ENCODE measurements around the gene PCK1.

Gene PCK1

DNA sequence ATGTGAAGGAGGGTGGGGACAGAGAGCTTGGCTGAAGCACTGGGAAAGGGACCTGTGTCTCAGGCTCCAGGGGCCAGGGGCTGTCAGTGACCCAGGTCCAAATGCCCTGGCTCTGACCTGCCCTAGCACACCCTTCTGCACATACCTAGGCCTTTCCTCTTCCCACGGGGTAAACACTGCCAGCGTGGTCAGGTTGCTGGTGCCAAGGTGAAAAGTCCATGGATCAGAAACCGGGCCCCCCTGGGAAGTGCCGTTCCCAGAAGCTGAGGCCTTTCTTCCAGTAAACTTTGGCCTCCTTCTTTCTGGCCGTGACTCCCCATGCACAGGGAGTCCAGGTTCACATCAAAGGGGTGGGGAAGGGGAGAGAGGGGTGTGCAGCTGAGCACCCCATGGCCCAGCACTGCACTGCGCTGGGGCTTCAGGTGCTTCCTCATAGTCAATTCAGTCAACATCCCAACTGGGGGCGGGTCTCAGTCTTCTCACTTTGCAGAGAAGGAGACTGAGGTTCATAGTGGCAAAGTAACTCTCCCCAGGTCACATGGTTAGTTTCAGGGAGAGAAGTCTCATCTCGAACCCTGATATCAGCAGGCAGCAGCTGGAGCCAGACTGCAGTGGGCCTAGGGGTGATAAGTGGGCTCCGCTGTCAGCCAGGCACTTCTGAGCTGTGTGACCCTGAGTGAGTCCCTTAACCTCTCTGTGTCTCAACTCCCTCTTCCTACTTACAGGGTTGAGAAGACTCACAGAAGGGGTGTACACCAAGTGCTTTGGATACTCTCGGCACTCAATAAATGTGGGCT, 17.0 kb downstream of the PCK1 start:
- no peak for FAIRE-seq

DNA sequence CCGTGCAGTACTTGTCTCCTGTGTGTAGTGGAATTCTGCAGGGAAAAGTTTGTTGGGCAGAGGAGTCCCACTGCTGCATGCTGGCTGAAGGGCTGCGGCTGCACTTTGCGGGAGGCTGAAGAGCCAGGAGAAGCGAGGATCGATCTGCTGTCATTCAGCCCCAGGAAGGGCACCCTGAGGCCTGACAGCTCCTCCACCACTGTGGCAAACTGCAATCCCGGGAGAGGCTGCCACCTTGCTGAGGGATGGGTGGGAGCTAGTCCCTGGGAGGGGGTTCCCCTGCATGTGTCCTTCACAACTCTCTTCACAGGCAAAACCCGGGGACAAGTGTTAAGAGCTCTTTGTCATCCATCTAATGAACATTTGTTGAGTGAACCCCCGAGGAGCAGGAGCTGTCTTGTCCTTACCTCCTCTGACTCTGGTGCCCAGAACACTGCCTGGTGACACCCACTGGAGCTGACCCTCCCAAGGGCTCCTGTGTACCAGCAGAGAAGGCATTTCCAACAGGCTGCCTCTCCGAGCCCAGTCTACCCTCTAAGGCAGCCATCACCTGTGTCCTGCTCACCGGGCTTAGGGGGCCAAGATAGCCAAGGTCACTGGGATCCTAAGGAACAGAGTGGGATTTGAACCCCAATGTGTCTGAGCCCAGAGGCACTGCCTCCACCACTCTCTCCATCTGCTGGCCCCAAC, 17.7 kb downstream of the PCK1 start:
- FAIRE-seq = no peak

DNA sequence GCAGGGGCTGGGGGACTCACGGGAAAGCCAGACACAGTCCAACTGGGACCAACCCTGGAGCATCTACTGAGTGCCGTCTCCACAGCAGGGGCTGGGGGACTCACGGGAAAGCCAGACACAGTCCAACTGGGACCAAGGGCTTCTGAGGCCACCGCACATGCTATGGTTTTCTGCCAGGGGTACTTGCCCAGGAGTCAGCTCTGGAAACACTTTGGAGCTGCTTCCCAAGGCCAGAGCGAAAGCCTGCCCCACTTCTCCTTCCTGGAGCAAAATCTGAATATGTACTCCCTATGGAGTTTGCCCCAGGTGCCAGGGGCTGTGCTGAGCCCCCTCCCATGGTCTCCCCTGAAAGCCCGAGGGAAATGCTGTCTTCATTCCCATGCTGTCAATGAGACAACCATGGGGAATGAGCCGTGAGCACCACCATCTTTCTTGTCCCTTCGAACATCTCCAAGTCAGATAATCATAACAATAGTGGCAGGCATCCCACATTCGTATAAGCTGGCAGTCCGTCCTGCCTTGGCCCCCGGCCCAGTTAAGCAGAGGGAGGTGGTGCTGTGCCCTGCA, 18.5 kb downstream of the PCK1 start:
- FAIRE-seq = no peak

GRCh38 chr20:57579898-57580447, 19.1 kb downstream of the PCK1 start:
- no peak for FAIRE-seq

DNA sequence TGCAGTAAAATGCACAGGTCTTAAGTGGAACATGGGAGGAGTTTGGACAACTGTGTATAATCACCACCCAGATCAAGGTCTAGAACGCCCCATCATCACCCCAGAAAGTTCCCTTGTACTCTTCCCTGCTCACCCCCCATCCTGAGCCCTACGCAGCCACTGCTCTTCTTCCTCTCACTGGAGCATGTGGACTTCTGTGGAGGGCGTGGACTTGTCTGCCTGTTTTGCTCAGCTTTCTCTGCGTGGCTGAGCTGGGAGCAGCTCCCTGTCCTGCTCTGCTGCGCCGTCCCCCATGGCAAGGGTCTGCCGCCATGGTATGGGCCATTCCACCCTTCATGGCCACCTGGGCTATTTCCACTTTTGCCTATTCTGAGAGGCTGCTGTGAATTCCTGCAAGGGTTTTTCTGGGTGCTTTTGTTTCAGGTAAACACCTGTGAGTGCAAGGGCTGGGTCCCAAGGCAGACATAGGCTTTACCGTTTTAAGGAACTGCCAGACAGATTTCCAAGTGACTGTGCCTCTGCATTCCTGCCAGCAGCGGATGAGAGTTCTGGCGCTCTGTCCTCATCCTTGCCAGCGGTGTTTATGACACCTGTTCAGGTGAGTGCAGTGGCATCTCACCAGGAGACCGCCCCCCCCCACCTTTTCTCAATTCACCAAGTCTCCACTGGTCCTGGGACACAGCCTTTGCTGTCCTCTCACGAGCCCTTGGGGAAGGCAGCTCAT, 19.7 kb downstream of the PCK1 start:
- no peak for FAIRE-seq

DNA sequence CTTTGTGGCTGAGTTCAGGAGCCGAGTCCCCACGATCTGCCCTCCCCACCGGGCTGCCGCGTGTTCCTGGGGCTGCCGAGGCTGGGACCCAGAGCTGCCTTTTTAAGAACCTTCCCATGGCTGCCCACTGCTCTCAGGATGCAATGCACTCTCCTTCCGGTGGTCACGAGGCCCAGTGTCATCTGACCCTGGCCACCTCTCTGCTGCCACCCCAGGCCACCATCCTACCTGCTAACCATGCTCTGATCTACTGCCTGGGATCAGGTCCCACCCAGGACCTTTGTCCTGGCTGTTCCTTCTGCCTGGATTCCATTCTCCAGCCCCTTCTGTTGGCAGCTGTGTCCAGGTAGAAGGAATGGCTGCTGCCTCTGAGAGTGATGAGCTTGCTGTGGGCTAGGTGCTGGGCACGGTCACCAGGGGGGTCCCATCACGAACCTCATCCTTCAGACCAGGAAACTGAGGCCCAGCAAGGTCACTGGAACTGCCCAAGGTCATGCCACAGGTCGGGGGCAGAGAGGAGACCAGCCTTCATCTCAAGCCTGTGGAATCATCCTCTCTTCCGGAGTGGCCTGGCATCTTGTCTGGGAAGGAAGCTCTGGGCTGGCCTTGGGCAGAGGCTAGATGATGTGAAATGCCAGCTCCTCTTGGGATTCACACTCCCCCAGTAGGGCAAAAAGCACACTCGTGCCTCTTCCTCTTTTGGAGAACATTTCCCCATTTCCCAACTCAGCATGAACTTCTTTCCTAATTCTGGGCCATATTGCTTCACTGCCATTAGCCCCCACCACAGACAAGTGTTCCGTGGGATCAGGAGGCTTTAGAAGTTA, 20.5 kb downstream of the PCK1 start:
- FAIRE-seq = no peak

GRCh38 chr20:57582029-57582378, 21.1 kb downstream of the PCK1 start:
- no peak for FAIRE-seq

DNA sequence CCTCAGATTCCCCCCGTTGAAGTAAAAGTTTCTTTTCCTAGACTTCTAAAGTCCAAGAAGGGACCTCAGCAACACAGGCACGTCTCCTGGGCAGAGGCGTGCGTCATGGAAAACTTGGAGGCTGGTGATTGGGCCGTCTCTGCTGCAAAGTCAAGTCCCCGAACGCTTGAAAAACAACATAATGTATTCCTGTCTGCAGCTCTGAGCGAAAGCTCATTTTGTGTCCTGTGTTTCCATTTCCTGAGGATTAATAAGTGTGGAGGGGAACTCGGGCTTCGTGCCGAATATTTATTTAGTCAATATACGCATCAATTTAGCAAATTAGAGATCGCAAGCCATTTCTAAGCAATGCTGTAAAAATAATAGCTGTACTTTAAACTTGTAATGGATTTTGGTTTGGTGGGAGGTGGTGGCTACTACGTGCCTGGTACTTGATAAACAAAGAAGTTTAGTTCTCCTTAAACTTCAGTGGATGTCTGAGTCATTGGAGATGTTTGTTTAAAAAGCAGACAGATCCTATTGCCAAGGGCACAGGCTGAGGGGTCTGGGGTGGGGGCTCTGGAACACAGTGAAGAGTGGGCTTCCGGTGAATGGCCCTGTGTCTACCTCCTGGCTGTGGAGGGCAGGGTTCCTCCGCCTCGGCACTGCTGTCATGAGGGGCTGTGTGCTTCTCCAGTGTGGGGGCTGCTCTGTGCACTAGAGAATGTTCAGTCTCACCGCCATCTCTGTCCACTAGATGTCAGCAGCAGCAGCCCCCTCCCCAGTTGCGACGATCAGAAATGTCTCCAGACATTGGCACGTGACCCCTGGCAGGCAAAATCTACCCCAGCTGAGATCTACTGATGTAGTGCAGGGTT, 21.8 kb downstream of the PCK1 start:
- no peak for FAIRE-seq

DNA sequence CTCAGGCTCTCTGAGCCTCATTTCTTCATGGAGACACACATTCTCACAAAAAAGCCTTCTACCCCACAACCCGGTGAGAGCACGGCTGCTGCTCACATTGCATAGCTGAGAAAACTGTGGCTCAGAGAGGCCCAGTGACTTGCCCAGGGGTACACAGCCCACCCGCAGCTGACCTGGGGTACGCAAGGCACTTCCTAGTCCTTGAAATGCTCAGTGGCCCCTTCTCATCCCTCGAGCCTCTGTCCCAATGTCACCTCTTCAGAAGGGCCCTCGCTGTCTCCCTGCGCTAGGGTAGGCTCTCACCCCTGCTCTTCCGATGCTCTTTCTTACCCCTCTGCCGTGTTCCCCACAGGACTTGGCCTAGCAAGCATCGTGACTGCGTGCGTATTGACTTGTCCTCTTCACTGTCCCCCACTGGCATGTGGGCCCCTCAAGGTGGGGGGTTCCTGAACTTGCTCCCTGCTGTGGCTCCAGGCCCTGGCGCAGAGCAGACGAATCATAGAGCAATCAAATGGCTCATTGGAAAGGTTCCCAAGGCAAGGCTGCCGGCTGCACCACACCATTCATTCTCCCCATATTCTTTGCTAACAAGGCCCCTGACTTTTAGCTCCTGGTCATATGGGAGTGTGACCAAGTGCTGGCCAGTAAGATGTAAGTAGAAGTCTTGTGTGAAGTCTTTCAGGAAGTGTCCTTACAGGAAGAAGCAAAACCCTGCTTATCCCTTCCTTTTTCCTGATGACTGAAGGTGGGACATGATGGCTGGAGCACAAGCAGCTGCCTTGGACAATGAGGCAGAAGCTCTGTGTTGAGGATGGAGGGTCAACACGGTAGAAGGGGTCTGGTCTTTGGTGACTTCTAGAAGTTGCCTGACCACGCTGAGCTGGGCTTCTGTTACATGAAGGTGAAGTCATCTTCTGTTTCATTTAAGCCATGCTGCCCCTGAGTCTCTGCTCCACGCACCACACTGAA, 22.7 kb downstream of the PCK1 start:
- no peak for FAIRE-seq

DNA sequence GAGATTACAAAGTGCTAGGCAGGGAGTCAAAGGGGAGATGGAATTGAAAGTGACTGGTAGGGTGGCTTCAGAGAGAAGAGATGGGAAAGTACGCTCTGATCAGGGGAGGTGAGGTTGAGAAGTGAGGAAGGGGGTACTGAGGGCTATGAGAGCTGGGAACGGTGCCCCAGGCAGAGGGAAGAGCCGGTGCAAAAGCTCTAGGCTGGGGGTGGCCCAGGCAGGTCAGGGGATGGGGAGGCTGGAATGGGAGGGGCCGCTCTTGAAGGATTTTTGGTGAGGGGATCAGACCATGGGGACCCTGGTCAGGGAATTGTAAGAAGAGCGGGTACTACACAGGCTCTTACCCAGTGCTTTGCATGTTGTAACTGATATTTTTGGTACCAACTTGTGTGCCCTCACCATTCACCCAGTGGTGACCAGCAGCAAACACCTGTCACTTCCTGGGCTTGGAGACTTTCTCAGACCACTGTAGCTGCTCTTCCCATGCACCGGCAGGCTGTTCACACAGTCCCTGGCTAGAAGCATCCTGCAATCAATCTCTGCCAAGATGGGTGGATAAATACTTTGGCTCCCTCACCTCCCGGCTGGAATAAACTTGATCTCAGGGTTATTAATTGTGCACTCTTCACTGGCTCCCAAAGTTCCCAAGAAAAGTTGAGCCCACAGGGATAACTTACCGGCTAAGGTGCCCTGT, 24.0 kb downstream of the PCK1 start:
- FAIRE-seq = no peak

- no peak for FAIRE-seq
Observed at GRCh38 chr20:57585466-57586213, 24.7 kb downstream of the PCK1 start.

DNA sequence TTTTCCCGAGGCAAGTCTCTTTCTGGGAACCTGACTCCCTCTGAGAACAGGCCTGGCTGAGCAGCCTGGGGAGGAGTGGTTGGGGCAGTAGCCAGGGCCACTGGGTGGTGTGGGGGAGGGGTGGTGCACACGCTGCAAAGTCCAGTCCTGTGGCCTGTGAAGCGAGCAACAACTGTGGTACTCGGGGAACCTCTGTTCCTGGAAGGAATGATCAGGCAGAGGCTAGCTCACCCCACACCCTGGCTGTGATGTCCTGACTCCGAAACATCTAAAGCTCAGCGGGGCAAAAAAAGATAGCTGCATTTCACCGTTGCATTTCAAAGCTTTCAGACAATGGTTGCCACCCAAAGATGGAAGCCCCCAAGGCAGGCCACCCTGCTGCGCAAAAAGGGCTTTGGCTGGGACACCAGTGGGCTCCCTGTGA, 25.5 kb downstream of the PCK1 start:
- FAIRE-seq = no peak

GRCh38 chr20:57586943-57587277, 26.0 kb downstream of the PCK1 start:
- no peak for FAIRE-seq

DNA sequence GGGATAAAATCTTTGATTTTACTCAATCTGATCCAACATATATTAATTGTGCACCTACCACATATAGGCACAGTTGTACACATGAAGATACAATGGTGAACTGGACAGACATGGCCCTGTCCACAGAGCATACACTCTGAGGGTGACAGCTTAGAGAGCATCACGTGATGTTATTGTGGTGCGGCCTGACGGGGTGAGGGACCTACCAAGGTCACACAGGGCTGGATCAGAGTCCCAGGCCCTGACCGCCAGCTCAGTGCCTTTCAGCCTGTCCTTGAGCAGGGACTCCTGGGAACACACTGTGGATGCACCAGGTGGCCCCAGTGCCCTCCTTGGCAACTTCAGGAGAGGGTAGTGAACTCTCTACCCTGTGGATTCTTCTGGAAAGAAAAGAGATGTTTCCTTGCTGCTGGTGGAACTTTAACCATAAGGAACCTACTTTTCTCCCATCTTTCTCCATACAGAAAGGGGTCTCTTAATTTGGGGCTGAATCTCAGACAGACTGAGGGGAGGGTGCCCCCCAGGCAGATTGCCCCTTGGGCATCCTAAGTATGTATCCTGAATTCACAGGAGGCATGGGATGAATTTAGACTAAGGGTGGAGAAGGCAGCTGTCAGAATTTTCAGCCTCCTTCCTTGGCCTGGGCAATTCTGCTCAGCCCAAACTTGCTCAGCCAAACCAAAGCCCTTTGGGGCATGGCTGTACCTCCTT, 26.5 kb downstream of the PCK1 start:
- no peak for FAIRE-seq

- no peak for FAIRE-seq
Observed at GRCh38 chr20:57587989-57588377, 27.1 kb downstream of the PCK1 start.

GRCh38 chr20:57588596-57588995, 27.7 kb downstream of the PCK1 start:
- FAIRE-seq = no peak

- no peak for FAIRE-seq
Observed at GRCh38 chr20:57589123-57589727, 28.3 kb downstream of the PCK1 start.
